B cell (primary cell): ENCODE results near the gene DLGAP4. TPM values are rescaled to one million over a fixed set of nuclear protein-coding genes. Genes with fewer than 3 reads are reported as not detected.

ENCODE experiments used
- ATAC-seq: fragments of 200-7000 bp; cut with Tn5 transposase; one replicate; pipeline ENCODE4 v1.10.0; 2021; ENCODE audit warnings: low read depth, mild to moderate bottlenecking, moderate number of reproducible peaks, moderate library complexity
- CTCF ChIA-PET: fragments of 350-600 bp; sonication (Branson Sonifier 250); formaldehyde crosslinking; loops from one replicate; lab custom pipeline; 2021; ENCODE audit warnings: antibody characterized with exemption, inconsistent platforms; lab: Charles Lee
- POLR2A ChIA-PET: fragments of 350-600 bp; sonication (Branson Sonifier 250); formaldehyde crosslinking; loops from one replicate; lab custom pipeline; 2021; ENCODE audit warnings: antibody characterized with exemption; lab: Charles Lee
- DNase-seq: peaks from one replicate; pipeline ENCODE4 v3.0.0; 2013
- H2AFZ ChIP-seq: 2 replicates; pipeline ENCODE4 v1.6.1; 2012; ENCODE audit warnings: mild to moderate bottlenecking, low read depth, low read length; ENCODE audit not compliant: insufficient read depth, poor library complexity, severe bottlenecking
- H3K27ac ChIP-seq, 2 donors: 1 replicate in 1 of 2; 2 replicates in 1 of 2; pipeline ENCODE4 v1.5.1; 2012 to 2013; ENCODE audit warnings: low read length in 2 of 2, mild to moderate bottlenecking in 2 of 2, moderate library complexity in 1 of 2
- H3K27me3 ChIP-seq, 4 experiments: fragments of 200-600 bp in 1 of 4; sonication (generic) in 1 of 4; replicated peaks in 1 of 4; 1 replicate in 2 of 4; 2 replicates in 2 of 4; pipeline versions ENCODE4 v1.6.1 to v1.7.0; 2013 to 2016; ENCODE audit warnings: low read length in 3 of 4, mild to moderate bottlenecking in 2 of 4, mixed read lengths in 1 of 4, moderate library complexity in 1 of 4; ENCODE audit not compliant: insufficient read depth in 4 of 4, control insufficient read depth in 3 of 4; ENCODE audit errors: control extremely low read depth in 1 of 4
- H3K36me3 ChIP-seq, 2 experiments: replicated peaks in 1 of 2; 1 replicate in 1 of 2; 2 replicates in 1 of 2; pipeline versions ENCODE4 v1.6.1 to v1.7.1; 2013; ENCODE audit warnings: low read length in 1 of 2; ENCODE audit not compliant: insufficient read depth in 2 of 2, control insufficient read depth in 1 of 2; ENCODE audit errors: control extremely low read depth in 1 of 2, extremely low read depth in 1 of 2
- H3K4me1 ChIP-seq, 2 donors: fragments of 200-600 bp in 1 of 2; sonication (generic) in 1 of 2; 1 replicate in 1 of 2; 2 replicates in 1 of 2; pipeline versions ENCODE4 v1.5.1 to v1.6.1; 2013 to 2017; ENCODE audit warnings: low read length in 2 of 2; ENCODE audit not compliant: control insufficient read depth in 2 of 2, insufficient read depth in 2 of 2
- H3K4me2 ChIP-seq: replicated peaks from 2 replicates; pipeline ENCODE3; 2012; ENCODE audit warnings: mild to moderate bottlenecking, low read depth, low read length; ENCODE audit not compliant: poor library complexity, severe bottlenecking
- H3K4me3 ChIP-seq, 5 experiments: fragments of 200-600 bp in 1 of 5; sonication (generic) in 1 of 5; 1 replicate in 3 of 5; 2 replicates in 2 of 5; pipeline versions ENCODE4 v1.5.1 to v1.7.0; 2011 to 2016; ENCODE audit warnings: low read length in 4 of 5, mild to moderate bottlenecking in 4 of 5, low read depth in 2 of 5, control low read depth in 1 of 5, moderate library complexity in 1 of 5; ENCODE audit not compliant: insufficient read depth in 1 of 5; ENCODE audit errors: control extremely low read depth in 1 of 5, extremely low read depth in 1 of 5
- H3K79me2 ChIP-seq: fragments of 200-600 bp; sonication (generic); one replicate; pipeline ENCODE4 v1.6.0; 2016; ENCODE audit warnings: low read length; ENCODE audit not compliant: control insufficient read depth, insufficient read depth
- H3K9ac ChIP-seq: fragments of 200-600 bp; sonication (generic); 2 replicates; pipeline ENCODE4 v1.6.1; 2017; ENCODE audit warnings: mild to moderate bottlenecking, low read length, moderate library complexity
- H3K9me3 ChIP-seq, 3 donors: one replicate each; pipeline versions ENCODE4 v1.6.1 to v1.7.1; 2013; ENCODE audit warnings: low read length in 2 of 3; ENCODE audit not compliant: control insufficient read depth in 2 of 3, insufficient read depth in 1 of 3; ENCODE audit errors: control extremely low read depth in 1 of 3
- H4K20me1 ChIP-seq: 2 replicates; pipeline ENCODE4 v1.6.0; 2012; ENCODE audit warnings: mild to moderate bottlenecking, low read length; ENCODE audit not compliant: insufficient read depth, control insufficient read depth, poor library complexity, severe bottlenecking
- H3K27ac Mint-ChIP-seq: one replicate; pipeline ENCODE4 v1.8.0; 2021; ENCODE audit warnings: mixed read lengths
- H3K27me3 Mint-ChIP-seq: one replicate; pipeline ENCODE4 v1.8.0; 2021; ENCODE audit warnings: mixed read lengths
- H3K4me1 Mint-ChIP-seq: one replicate; pipeline ENCODE4 v1.8.0; 2021; ENCODE audit warnings: mixed read lengths
- H3K4me3 Mint-ChIP-seq: one replicate; pipeline ENCODE4 v1.8.0; 2021; ENCODE audit warnings: mixed read lengths
- H3K9me3 Mint-ChIP-seq: one replicate; pipeline ENCODE4 v1.8.0; 2022; ENCODE audit warnings: mixed read lengths; ENCODE audit not compliant: insufficient read depth
- CTCF ChIP-seq: fragments of 200-600 bp; IDR thresholded peaks from one replicate; pipeline ENCODE4 v1.8.0; 2022; ENCODE audit warnings: antibody characterized with exemption, mild to moderate bottlenecking
- EZH2 ChIP-seq: IDR thresholded peaks from 2 replicates; pipeline ENCODE4 v1.6.1; 2012; ENCODE audit warnings: borderline replicate concordance, low read depth, mild to moderate bottlenecking, moderate library complexity, low read length; ENCODE audit not compliant: insufficient read depth, poor library complexity, severe bottlenecking
- WGBS: methylation state at CpG from one replicate; pipeline ENCODE4 v1.1.5; 2013; ENCODE audit warnings: missing lambda C conversion rate; ENCODE audit not compliant: insufficient coverage; 5-methylcytosine and 5-hydroxymethylcytosine counted together
- intact Hi-C: fragments of 100-400 bp; cut with micrococcal nuclease; formaldehyde crosslinking; loops from one replicate; pipeline ENCODE4 v1.10.0; 2022
- polyA plus RNA-seq: library from polyadenylated mRNA; depleted of rRNA; stranded (reverse); fragments of >200 nt; gene quantifications from 2 replicates; pipeline ENCODE4 v1.2.3, GENCODE V29; 2012
- total RNA-seq, 2 donors: library from RNA; stranded (reverse); fragments of 120-200 nt in 1 of 2; gene quantifications; 1 replicate in 1 of 2; 2 replicates in 1 of 2; pipeline versions ENCODE4 v1.2.3 to v1.2.4, GENCODE V29; 2013 to 2022

The DLGAP4 gene
- total and polyA plus RNA-seq, 2 donors (not counting 1 experiment from before 2014, with no cell fraction given): 68.8 to 87.8 TPM

GRCh38 chr20:36402708-36403107 lies 96.6 kb downstream of the DLGAP4 start:
- peaks cover 61% of the 10 kb centered on the region for H3K27me3 Mint-ChIP-seq
- no peak for DNase-seq
- no peak for TF ChIP-seq EZH2
- no peak for TF ChIP-seq CTCF
- Histone ChIP-seq H3K79me2 (no peaks in the 10 kb centered on the region), H3K9me3 (peaks cover 0 to 5% (median 0%) of the 10 kb centered on the region in 3 donors), H4K20me1 (no peaks in the 10 kb centered on the region), H2AFZ (no peak overlapping the region), H3K4me3 (no peak overlapping the region), H3K36me3 (no peaks in the 10 kb centered on the region), H3K27ac (no peak overlapping the region), H3K4me1 (peaks cover 0 to 5% of the 10 kb centered on the region in 2 donors), H3K9ac (no peak overlapping the region), H3K4me2 (no peak overlapping the region), H3K27me3 (peaks cover 0 to 30% (median 11%) of the 10 kb centered on the region in 4 experiments)
- H3K9me3 Mint-ChIP-seq: no peaks in the 10 kb centered on the region
- no peak overlapping the region for H3K4me3 Mint-ChIP-seq
- intact Hi-C loops: no loop called here
- H3K27ac Mint-ChIP-seq: no peak overlapping the region
- H3K4me1 Mint-ChIP-seq: no peaks in the 10 kb centered on the region
- ChIA-PET POLR2A (no interaction called here), CTCF (no interaction called here)
- no peak for ATAC-seq
- WGBS: 100% methylated on average over 1 of the region's 1 CpG

- Histone ChIP-seq H3K4me2 (no peak overlapping the region), H3K9ac (no peak overlapping the region), H3K9me3 (peaks cover 0 to 5% (median 0%) of the 10 kb centered on the region in 3 donors), H4K20me1 (no peaks in the 10 kb centered on the region), H3K27ac (no peak overlapping the region), H3K79me2 (no peaks in the 10 kb centered on the region), H2AFZ (no peak overlapping the region), H3K4me1 (peaks cover 0 to 5% of the 10 kb centered on the region in 2 donors), H3K27me3 (peaks cover 0 to 27% (median 11%) of the 10 kb centered on the region in 4 experiments), H3K4me3 (no peak overlapping the region), H3K36me3 (no peaks in the 10 kb centered on the region)
- intact Hi-C loops: no loop called here
- WGBS: 98% methylated on average over 6 of the region's 11 CpGs
- ATAC-seq (no peak), DNase-seq (no peak)
- Mint-ChIP-seq H3K27ac (no peak overlapping the region), H3K4me1 (no peaks in the 10 kb centered on the region), H3K9me3 (no peaks in the 10 kb centered on the region), H3K27me3 (peaks cover 56% of the 10 kb centered on the region), H3K4me3 (no peak overlapping the region)
- ChIA-PET POLR2A (no interaction called here), CTCF (no interaction called here)
- TF ChIP-seq EZH2: no peak
- TF ChIP-seq CTCF: no peak
Observed at GRCh38 chr20:36404435-36404978, 98.4 kb downstream of the DLGAP4 start.
